BE2C (cell line): ENCODE measurements around the gene EYS.

Experiments used
- DNase-seq: peaks from one replicate; pipeline ENCODE4 v3.0.0-alpha.2; 2020
- H3K27me3 ChIP-seq: fragments of 250-450 bp; sonication (Bioruptor Pico); 2 replicates; pipeline ENCODE4 v1.5.1; 2020; ENCODE audit warnings: mild to moderate bottlenecking
- H3K36me3 ChIP-seq: fragments of 250-450 bp; sonication (Bioruptor Pico); 2 replicates; pipeline ENCODE4 v1.5.1; 2020; ENCODE audit warnings: mild to moderate bottlenecking
- H3K4me1 ChIP-seq: fragments of 250-450 bp; sonication (Bioruptor Pico); 2 replicates; pipeline ENCODE4 v1.5.1; 2020
- H3K4me3 ChIP-seq: 2 replicates; pipeline ENCODE4 v1.5.1; 2011; ENCODE audit warnings: low read depth, low read length
- H3K9me3 ChIP-seq: fragments of 250-450 bp; sonication (Bioruptor Pico); 2 replicates; pipeline ENCODE4 v1.5.1; 2020
- CTCF ChIP-seq: IDR thresholded peaks from 2 replicates; pipeline ENCODE4 v1.5.1; 2012; ENCODE audit warnings: mild to moderate bottlenecking, low read depth, low read length

The EYS gene

GRCh38 chr6:64874776-64875175, 832.2 kb downstream of the EYS start:
- H3K27me3 ChIP-seq, result no peaks in the 10 kb centered on the region
- TF ChIP-seq CTCF, result no peak
- H3K9me3 ChIP-seq, result no peaks in the 10 kb centered on the region
- H3K36me3 ChIP-seq, result no peaks in the 10 kb centered on the region
- no peak overlapping the region for H3K4me3 ChIP-seq
- no peak for DNase-seq
- no peaks in the 10 kb centered on the region for H3K4me1 ChIP-seq

- DNase-seq, result no peak
- TF ChIP-seq CTCF, result no peak
- H3K4me1 ChIP-seq, result no peaks in the 10 kb centered on the region
- no peak overlapping the region for H3K4me3 ChIP-seq
- H3K36me3 ChIP-seq, result no peaks in the 10 kb centered on the region
- no peaks in the 10 kb centered on the region for H3K27me3 ChIP-seq
- H3K9me3 ChIP-seq, result no peaks in the 10 kb centered on the region
Observed at GRCh38 chr6:64872633-64873032, 834.4 kb downstream of the EYS start.

GRCh38 chr6:64861039-64861651, 845.9 kb downstream of the EYS start:
- TF ChIP-seq CTCF, result no peak
- H3K9me3 ChIP-seq, result no peaks in the 10 kb centered on the region

GRCh38 chr6:64860203-64860602, 846.8 kb downstream of the EYS start:
- H3K9me3 ChIP-seq, result no peaks in the 10 kb centered on the region
- no peaks in the 10 kb centered on the region for H3K4me1 ChIP-seq
- no peaks in the 10 kb centered on the region for H3K36me3 ChIP-seq
- H3K27me3 ChIP-seq, result no peaks in the 10 kb centered on the region
- TF ChIP-seq CTCF, result no peak
- no peak for DNase-seq
- H3K4me3 ChIP-seq, result no peak overlapping the region

More at GRCh38 chr6:64861039-64861651, 845.9 kb downstream of the EYS start:
- Histone ChIP-seq H3K4me1 (no peaks in the 10 kb centered on the region), H3K36me3 (no peaks in the 10 kb centered on the region), H3K27me3 (no peaks in the 10 kb centered on the region), H3K4me3 (no peak overlapping the region)
- DNase-seq, result no peak

GRCh38 chr6:64850121-64850520, 856.9 kb downstream of the EYS start:
- DNase-seq, result no peak
- no peak for TF ChIP-seq CTCF
- Histone ChIP-seq H3K27me3 (no peaks in the 10 kb centered on the region), H3K36me3 (no peaks in the 10 kb centered on the region), H3K9me3 (no peaks in the 10 kb centered on the region), H3K4me3 (no peak overlapping the region), H3K4me1 (no peaks in the 10 kb centered on the region)

- no peaks in the 10 kb centered on the region for H3K27me3 ChIP-seq
- TF ChIP-seq CTCF, result no peak
Observed at GRCh38 chr6:64848467-64848866, 858.6 kb downstream of the EYS start.

More at GRCh38 chr6:64848467-64848866, 858.6 kb downstream of the EYS start:
- no peaks in the 10 kb centered on the region for H3K4me1 ChIP-seq
- H3K9me3 ChIP-seq, result no peaks in the 10 kb centered on the region
- H3K4me3 ChIP-seq, result no peak overlapping the region
- H3K36me3 ChIP-seq, result no peaks in the 10 kb centered on the region
- DNase-seq, result no peak
